AG04449 (cell line): ENCODE measurements around the gene TRAPPC3.
A peak's percentile ranks its signal among the peaks of the same experiment; 100 is the strongest.

ENCODE experiments used
- CTCF ChIA-PET: fragments of 350-600 bp; formaldehyde crosslinking; extraction: SDS; loops from one replicate; lab custom pipeline; 2021; ENCODE audit warnings: antibody characterized with exemption; lab: Yijun Ruan, JAX
- POLR2A ChIA-PET: fragments of 400-600, 350-600 bp; formaldehyde crosslinking; extraction: SDS; loops from one replicate; lab custom pipeline; 2020; ENCODE audit warnings: antibody characterized with exemption, inconsistent platforms; lab: Yijun Ruan, JAX
- DNase-seq: peaks from one replicate; pipeline ENCODE4 v3.0.0-alpha.2; 2010; ENCODE audit warnings: low read depth, low spot score
- H3K4me3 ChIP-seq: 2 replicates; pipeline ENCODE4 v1.5.1; 2011; ENCODE audit warnings: low read depth, mild to moderate bottlenecking, control low read depth, low read length
- CTCF ChIP-seq: IDR thresholded peaks from one replicate; pipeline ENCODE4 v1.5.1; 2011; ENCODE audit warnings: mild to moderate bottlenecking, moderate library complexity, low read length, control low read depth, inconsistent platforms; ENCODE audit not compliant: insufficient read depth; ENCODE audit errors: missing control alignments

Gene TRAPPC3

DNA sequence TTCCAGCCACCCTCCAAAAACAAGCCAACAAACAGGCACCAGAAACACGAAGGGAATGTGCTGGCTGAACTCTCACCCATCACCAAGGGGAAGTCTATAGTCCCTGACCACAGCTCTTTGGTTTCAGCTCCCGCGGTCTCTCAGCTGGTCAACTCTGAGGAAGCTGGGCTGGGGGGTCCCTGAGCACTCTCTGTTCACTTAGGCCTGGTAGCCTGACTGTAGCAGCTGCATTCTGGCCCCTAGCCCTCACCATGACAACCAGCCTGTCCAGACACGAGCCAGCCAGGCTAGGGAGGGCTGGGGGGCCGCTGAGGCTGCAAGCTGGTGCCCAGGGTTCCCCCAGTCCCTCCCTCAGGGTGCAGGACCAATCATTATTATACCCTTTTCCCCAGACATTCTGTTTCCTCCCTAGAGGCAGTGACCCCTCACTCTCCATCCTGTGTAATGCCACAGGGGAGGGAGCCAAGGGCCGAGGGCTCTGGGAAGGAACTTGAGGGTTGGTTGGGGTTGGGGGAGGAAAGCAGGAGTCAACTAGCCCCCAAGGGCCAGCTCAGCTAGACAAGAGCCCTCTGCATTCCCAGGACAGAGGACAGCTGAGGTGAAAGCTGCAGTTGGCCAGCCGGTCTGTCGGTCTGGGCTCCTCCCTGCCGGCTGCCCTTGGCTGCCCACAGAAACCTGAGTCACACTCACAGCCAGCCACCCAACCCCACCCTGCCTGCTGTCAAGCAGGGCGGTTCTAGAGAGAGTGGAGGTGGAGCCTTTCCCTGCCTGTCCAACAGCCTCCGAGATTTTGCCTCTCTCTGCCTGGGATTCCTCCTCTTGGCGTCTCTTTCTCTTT lies 1.2 kb upstream of the TRAPPC3 start:
- ChIA-PET CTCF (interaction anchor here (0.6 to 10.3 kb wide), 49 partner anchors 10 to 273 kb away, joined by 3 to 164 read pairs (median 4); partner anchors contain the start of genes SH3D21 and THRAP3), POLR2A (interaction anchor here (0.5 to 2.6 kb wide), 19 partner anchors 10 to 273 kb away, joined by 3 to 21 read pairs (median 6); partner anchors contain the start of genes EVA1B, SH3D21 and THRAP3)
- DNase-seq = peak; percentile 81
- TF ChIP-seq CTCF = no peak
- peak overlapping the region; percentile 36 for H3K4me3 ChIP-seq

GRCh38 chr1:36149973-36150295 lies 648 bp upstream of the TRAPPC3 start:
- CTCF ChIA-PET = interaction anchor here (0.6 to 10.3 kb wide), 50 partner anchors 10 to 274 kb away, joined by 3 to 164 read pairs (median 4); partner anchors contain the start of genes SH3D21 and THRAP3
- no peak overlapping the region for H3K4me3 ChIP-seq
- no peak for TF ChIP-seq CTCF
- POLR2A ChIA-PET = interaction anchor here (0.5 to 2.6 kb wide), 21 partner anchors 10 to 274 kb away, joined by 3 to 21 read pairs (median 6); partner anchors contain the start of genes EVA1B, SH3D21 and THRAP3
- no peak for DNase-seq

DNA sequence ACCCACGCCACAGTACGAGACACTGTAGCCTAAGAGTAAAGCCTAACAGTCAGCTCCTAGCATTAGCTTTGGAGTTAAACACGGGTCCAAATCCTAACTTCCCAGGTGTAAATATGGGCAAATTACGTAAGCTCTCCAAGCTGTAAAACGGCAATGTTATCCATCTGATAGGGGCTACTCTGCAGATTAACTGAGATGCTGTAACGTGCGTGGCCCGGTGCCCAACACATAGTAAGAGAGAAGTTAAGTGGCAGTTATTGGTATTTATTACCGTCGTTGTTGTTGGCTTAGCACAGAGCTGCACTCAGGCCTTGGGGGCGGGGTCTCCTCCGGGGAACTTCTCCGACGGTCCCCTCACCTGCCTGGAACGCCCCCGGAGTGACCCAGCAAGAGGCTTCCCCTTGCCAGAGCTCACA lies 457 bp downstream of the TRAPPC3 start:
- CTCF ChIA-PET = interaction anchor here (0.8 to 10.3 kb wide), 35 partner anchors 12 to 273 kb away, joined by 3 to 164 read pairs (median 6); partner anchors contain the start of gene THRAP3
- no peak for DNase-seq
- POLR2A ChIA-PET = interaction anchor here (0.6 to 2.6 kb wide), 16 partner anchors 12 to 275 kb away, joined by 3 to 21 read pairs (median 6); partner anchors contain the start of genes EVA1B and THRAP3
- H3K4me3 ChIP-seq = peak overlapping the region; percentile 86
- TF ChIP-seq CTCF = no peak

DNA sequence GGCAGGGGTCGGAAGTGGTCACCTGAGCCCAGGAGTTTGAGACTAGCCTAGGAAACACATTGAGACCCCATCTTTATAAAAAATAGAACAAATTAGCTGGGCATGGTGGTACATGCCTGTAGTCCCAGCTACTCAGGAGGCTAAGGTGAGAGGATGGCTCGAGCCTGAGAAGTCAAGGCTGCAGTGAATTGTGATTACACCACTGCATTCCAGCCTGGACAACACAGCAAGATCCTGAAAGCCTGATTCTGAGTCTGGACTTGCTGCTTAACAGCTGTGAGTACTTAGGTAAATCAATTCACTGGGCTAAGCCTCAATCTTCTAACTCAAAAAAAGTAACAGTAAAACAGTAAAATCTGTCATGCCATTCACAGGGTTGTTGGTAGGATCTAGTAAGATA lies 4.9 kb downstream of the TRAPPC3 start:
- TF ChIP-seq CTCF = no peak
- POLR2A ChIA-PET = no interaction called here
- CTCF ChIA-PET = interaction anchor here (0.8 to 3.7 kb wide), 5 partner anchors 9 to 141 kb away, joined by 3 to 38 read pairs (median 5); no protein-coding TSS in a partner anchor
- no peak for DNase-seq
- no peak overlapping the region for H3K4me3 ChIP-seq

DNA sequence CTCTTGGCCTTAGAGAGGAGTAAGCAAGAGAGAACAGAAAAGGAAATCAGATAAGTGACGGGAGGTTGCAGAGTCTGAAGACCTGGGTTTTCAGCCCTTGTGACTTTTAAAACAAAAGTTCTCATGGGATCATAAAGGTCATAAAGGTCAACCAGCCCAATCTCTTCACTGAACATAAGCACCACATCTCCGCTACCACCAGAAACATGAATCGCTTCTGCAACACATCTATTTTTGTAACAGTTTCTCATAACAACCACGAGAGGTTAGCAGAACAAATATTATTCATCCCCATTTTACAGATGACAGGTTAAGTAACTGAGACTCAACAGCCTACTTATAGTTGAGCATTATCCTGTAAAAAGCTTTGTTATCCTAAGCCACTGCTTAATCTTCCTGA lies 5.9 kb downstream of the TRAPPC3 start:
- POLR2A ChIA-PET = no interaction called here
- H3K4me3 ChIP-seq = no peak overlapping the region
- DNase-seq = no peak
- CTCF ChIA-PET = interaction anchor here (1.3 to 2.8 kb wide), 4 partner anchors 9 to 142 kb away, joined by 3 to 13 read pairs (median 4); no protein-coding TSS in a partner anchor
- no peak for TF ChIP-seq CTCF

DNA sequence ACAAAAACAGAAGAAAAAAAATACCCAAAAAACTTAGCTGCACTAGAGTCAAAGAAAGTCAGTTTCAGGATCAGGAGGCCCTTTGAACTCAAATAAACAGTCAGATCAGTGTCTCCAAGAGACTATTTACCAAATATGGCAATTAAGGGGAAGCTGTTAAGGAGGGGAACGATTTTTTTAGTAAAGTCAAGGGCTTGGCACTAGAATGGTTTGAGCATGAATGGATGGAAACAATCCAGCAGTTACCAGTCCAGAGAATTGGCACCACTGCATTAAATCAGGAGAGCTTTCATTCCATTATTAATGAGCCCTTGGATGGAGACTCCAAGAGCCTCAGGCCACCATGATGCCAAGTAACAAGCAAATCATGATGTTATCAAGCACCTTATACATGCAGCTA lies 7.2 kb downstream of the TRAPPC3 start:
- CTCF ChIA-PET = interaction anchor here (0.9 to 2.8 kb wide), 3 partner anchors 8 to 144 kb away, joined by 3 to 13 read pairs (median 3); no protein-coding TSS in a partner anchor
- no peak for DNase-seq
- no peak for TF ChIP-seq CTCF
- POLR2A ChIA-PET = interaction anchor here (1.0 kb wide), 1 partner anchor 14 kb away, joined by 3 read pairs; no protein-coding TSS in a partner anchor
- H3K4me3 ChIP-seq = no peak overlapping the region
